HepG2 (cell line): Measurements from ENCODE around the gene LTC4S. TPM values are rescaled to one million over a fixed set of nuclear protein-coding genes. Genes with fewer than 3 reads are reported as not detected.

Source experiments
- ATAC-seq: fragments of 200-7000 bp; cut with Tn5 transposase; 3 replicates; pipeline ENCODE4 v1.9.1; 2020; ENCODE audit warnings: mild to moderate bottlenecking, moderate library complexity
- BruUV-seq: library from RNA; stranded (reverse); fragments of 400-500 nt; replicated peaks from 2 replicates; lab custom pipeline; 2021; lab: Mats Ljungman, UMichigan
- CTCF ChIA-PET: fragments of 300-600 bp; formaldehyde crosslinking; extraction: SDS; loops from one replicate; lab custom pipeline; 2021; ENCODE audit warnings: low total read pairs, inconsistent platforms, low intra/inter-chr PET ratio; lab: Yijun Ruan, JAX
- POLR2A ChIA-PET: fragments of 350-600 bp; sonication (Branson Sonifier 250); formaldehyde crosslinking; loops from one replicate; lab custom pipeline; 2020; ENCODE audit warnings: antibody characterized with exemption, inconsistent platforms; lab: Yijun Ruan, JAX
- DNase-seq: peaks from one replicate; pipeline ENCODE4 v3.0.0-alpha.2; 2015; ENCODE audit warnings: low spot score
- FAIRE-seq: peaks from 3 replicates; lab custom pipeline; 2011; peaks lifted over from hg19 to GRCh38; lab: Jason Lieb, UNC
- H2AFZ ChIP-seq: one replicate; pipeline ENCODE4 v1.6.1; 2011; ENCODE audit warnings: low read length, inconsistent platforms
- H3K27ac ChIP-seq: fragments of 300-600 bp; 3 replicates; pipeline ENCODE4 v1.8.0; 2011; ENCODE audit warnings: mixed run types, mild to moderate bottlenecking, mixed read lengths, low read length, inconsistent platforms; ENCODE audit not compliant: insufficient read depth; ENCODE audit errors: extremely low read length
- H3K27me3 ChIP-seq, 2 experiments: fragments of 200-600 bp in 1 of 2; 2 replicates in 1 of 2; 3 replicates in 1 of 2; pipeline versions ENCODE4 v1.6.0 to v1.8.0; 2011; ENCODE audit warnings: low read length in 2 of 2, mild to moderate bottlenecking in 2 of 2, moderate library complexity in 2 of 2, inconsistent platforms in 1 of 2; ENCODE audit not compliant: insufficient read depth in 2 of 2, control insufficient read depth in 1 of 2
- H3K36me3 ChIP-seq, 2 experiments: fragments of 200-600 bp in 1 of 2; replicated peaks in 1 of 2; 2 replicates in 1 of 2; 3 replicates in 1 of 2; pipeline versions ENCODE4 v1.5.1 to v1.8.0; 2011; ENCODE audit warnings: low read length in 2 of 2, inconsistent platforms in 1 of 2; ENCODE audit not compliant: insufficient read depth in 2 of 2, control insufficient read depth in 1 of 2
- H3K4me1 ChIP-seq: 2 replicates; pipeline ENCODE4 v1.5.1; 2012; ENCODE audit warnings: low read length, inconsistent platforms; ENCODE audit not compliant: insufficient read depth
- H3K4me2 ChIP-seq: 2 replicates; pipeline ENCODE4 v1.6.0; 2011; ENCODE audit warnings: low read depth, low read length, inconsistent platforms
- H3K4me3 ChIP-seq, 3 experiments: fragments of 200-600 bp in 1 of 3; sonication (generic), shearing (Covaris generic) in 1 of 3; replicated peaks in 1 of 3; 2 replicates each; pipeline ENCODE4 v1.5.1; 2011 to 2016; ENCODE audit warnings: low read length in 3 of 3, inconsistent platforms in 2 of 3, low read depth in 2 of 3, mild to moderate bottlenecking in 2 of 3, control low read depth in 1 of 3, mixed read lengths in 1 of 3; ENCODE audit not compliant: insufficient read depth in 1 of 3
- H3K79me2 ChIP-seq: one replicate; pipeline ENCODE4 v1.6.1; 2011; ENCODE audit warnings: low read length, inconsistent platforms; ENCODE audit not compliant: insufficient read depth
- H3K9ac ChIP-seq: 2 replicates; pipeline ENCODE4 v1.6.0; 2011; ENCODE audit warnings: mild to moderate bottlenecking, low read depth, low read length, inconsistent platforms; ENCODE audit not compliant: insufficient read depth
- H3K9me3 ChIP-seq: 2 replicates; pipeline ENCODE4 v1.5.1; 2012; ENCODE audit warnings: mild to moderate bottlenecking, low read length
- H4K20me1 ChIP-seq: 2 replicates; pipeline ENCODE4 v1.6.0; 2011; ENCODE audit warnings: inconsistent platforms, mild to moderate bottlenecking, low read length, moderate library complexity; ENCODE audit not compliant: insufficient read depth
- ATF6 ChIP-seq: sonication (generic); formaldehyde crosslinking; conservative IDR thresholded peaks from 2 replicates; pipeline ENCODE4 v1.4.0; 2020; ENCODE audit warnings: missing genetic modification reagents
- ELF1 ChIP-seq: sonication (generic); formaldehyde crosslinking; IDR thresholded peaks from 2 replicates; pipeline ENCODE4 v1.4.0; 2020; ENCODE audit warnings: missing genetic modification reagents
- KLF13 ChIP-seq: sonication (generic); formaldehyde crosslinking; IDR thresholded peaks from 2 replicates; pipeline ENCODE4 v1.4.0; 2020; ENCODE audit warnings: mild to moderate bottlenecking, missing genetic modification reagents
- SMAD1 ChIP-seq: sonication (generic); formaldehyde crosslinking; IDR thresholded peaks from 2 replicates; pipeline ENCODE4 v1.4.0; 2020; ENCODE audit warnings: missing genetic modification reagents, low read depth, mild to moderate bottlenecking, borderline replicate concordance
- ZMAT5 ChIP-seq: sonication (generic); formaldehyde crosslinking; IDR thresholded peaks from 2 replicates; pipeline ENCODE4 v1.5.0; 2020; ENCODE audit warnings: mild to moderate bottlenecking, low read depth, missing genetic modification reagents, borderline replicate concordance
- ZNF780A ChIP-seq: sonication (generic); formaldehyde crosslinking; IDR thresholded peaks from 2 replicates; pipeline ENCODE4 v1.8.0; 2022; ENCODE audit warnings: mild to moderate bottlenecking, missing genetic modification reagents, moderate library complexity
- WGBS: methylation state at CpG from one replicate; pipeline ENCODE4 v1.1.6; 2017; ENCODE audit warnings: low lambda C conversion rate; 5-methylcytosine and 5-hydroxymethylcytosine counted together
- in situ Hi-C: cut with HindIII; loops from 2 replicates; pipeline ENCODE4 v1.10.0; 2017; ENCODE audit warnings: low pct_unique_long_range_greater_than_20kb; ENCODE audit not compliant: extremely low pct_ligation_motif_present
- intact Hi-C: fragments of 100-400 bp; cut with micrococcal nuclease; formaldehyde crosslinking; loops from one replicate; pipeline ENCODE4 v1.10.0; 2022; ENCODE audit not compliant: unreplicated experiment
- polyA plus RNA-seq, 8 experiments: library from polyadenylated mRNA; depleted of rRNA in 3 of 8; stranded (reverse) in 7 of 8; unstranded in 1 of 8; fragments of >200 nt; fragmentation: Illumina TruSeq in 4 of 8; extraction: Trizol in 4 of 8; gene quantifications; 2 replicates each; pipeline versions ENCODE4 v1.2.1 to v1.2.3, GENCODE V29; 2011 to 2016; ENCODE audit warnings: low read depth in 4 of 8, missing spikeins in 1 of 8, mixed read lengths in 1 of 8; ENCODE audit not compliant: insufficient read depth in 1 of 8
- total RNA-seq, 5 experiments: library from RNA; depleted of rRNA; stranded (reverse); fragments of >200 nt; fragmentation: Illumina TruSeq; extraction: Trizol; gene quantifications; 2 replicates each; pipeline ENCODE4 v1.2.3, GENCODE V29; 2016; ENCODE audit warnings: low read depth in 1 of 5
- TF ChIP-seq, protein P1 (sequence below): sonication (generic); formaldehyde crosslinking; conservative IDR thresholded peaks from 2 replicates; pipeline ENCODE4 v1.5.0; 2020; ENCODE audit warnings: missing genetic modification reagents
- TF ChIP-seq, protein P2 (sequence below): sonication (generic); formaldehyde crosslinking; IDR thresholded peaks from 2 replicates; pipeline ENCODE4 v1.8.0; 2022; ENCODE audit warnings: missing genetic modification reagents, mild to moderate bottlenecking, moderate library complexity, borderline replicate concordance

Gene LTC4S
- total and polyA plus RNA-seq, 2 of the 13 experiments (the other 11 are each of a cell fraction or from before 2014, with no cell fraction given): 0.35 TPM; not detected in 1

DNA sequence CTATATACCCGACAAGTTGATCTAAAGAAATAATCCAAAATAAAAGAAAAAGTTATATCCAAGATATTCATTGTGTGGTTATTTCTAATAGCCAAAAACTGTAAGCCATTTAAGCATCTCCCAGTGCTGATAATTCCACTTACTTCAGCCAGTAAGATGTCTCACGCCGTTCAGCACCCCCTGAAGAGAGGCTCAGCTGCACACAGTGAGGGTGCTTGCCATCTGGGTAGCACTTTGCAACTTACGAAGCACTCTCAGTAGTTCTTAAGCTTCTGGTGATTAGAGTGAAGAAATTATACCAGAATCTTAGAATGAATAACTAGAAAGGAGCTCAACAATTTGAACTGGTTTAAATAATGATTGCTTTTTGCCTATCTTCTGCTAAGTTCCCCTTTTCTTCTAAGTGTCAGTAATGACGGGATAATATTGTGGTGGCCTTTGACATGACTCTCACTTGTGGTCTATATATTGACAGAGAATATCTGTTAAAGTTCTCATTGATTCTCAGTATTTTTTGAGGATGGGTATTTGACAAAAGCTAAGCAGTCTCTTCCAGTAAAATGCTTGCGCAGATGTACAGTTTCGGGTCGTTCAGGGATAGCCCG, 26.2 kb upstream of the LTC4S start:
- ChIA-PET POLR2A (interaction anchor here (1.2 kb wide), 1 partner anchor 36 kb away, joined by 4 read pairs; the partner anchor contains the start of gene MAML1), CTCF (no interaction called here)
- no peak overlapping the region for H2AFZ ChIP-seq
- FAIRE-seq: no peak
- 95% methylated on average over 9 of the region's 9 CpGs for WGBS
- peaks cover 25% of the 10 kb centered on the region for H3K79me2 ChIP-seq
- H3K36me3 ChIP-seq: peaks cover 29 to 73% of the 10 kb centered on the region in 2 experiments
- in situ Hi-C loops (loop anchor here (25.0 kb wide), 1 partner anchor 320 kb away; no protein-coding TSS in a partner anchor), intact Hi-C loops (loop anchor here (10.0 kb wide), 1 partner anchor 137 kb away; the partner anchor contains the start of gene TBC1D9B)
- H3K9ac ChIP-seq: no peak overlapping the region
- no peak overlapping the region for H3K27ac ChIP-seq
- no peaks in the 10 kb centered on the region for H3K27me3 ChIP-seq
- DNase-seq: no peak
- no TSS peak for BruUV-seq
- H3K4me1 ChIP-seq: peaks cover 13% of the 10 kb centered on the region
- TF ChIP-seq ZNF780A (CRISPR knock-in tag) (no peak), ZMAT5 (CRISPR knock-in tag) (no peak), ELF1 (CRISPR knock-in tag) (no peak), SMAD1 (CRISPR knock-in tag) (no peak), KLF13 (CRISPR knock-in tag) (no peak), ATF6 (no peak)
- TF ChIP-seq, protein P1, sequence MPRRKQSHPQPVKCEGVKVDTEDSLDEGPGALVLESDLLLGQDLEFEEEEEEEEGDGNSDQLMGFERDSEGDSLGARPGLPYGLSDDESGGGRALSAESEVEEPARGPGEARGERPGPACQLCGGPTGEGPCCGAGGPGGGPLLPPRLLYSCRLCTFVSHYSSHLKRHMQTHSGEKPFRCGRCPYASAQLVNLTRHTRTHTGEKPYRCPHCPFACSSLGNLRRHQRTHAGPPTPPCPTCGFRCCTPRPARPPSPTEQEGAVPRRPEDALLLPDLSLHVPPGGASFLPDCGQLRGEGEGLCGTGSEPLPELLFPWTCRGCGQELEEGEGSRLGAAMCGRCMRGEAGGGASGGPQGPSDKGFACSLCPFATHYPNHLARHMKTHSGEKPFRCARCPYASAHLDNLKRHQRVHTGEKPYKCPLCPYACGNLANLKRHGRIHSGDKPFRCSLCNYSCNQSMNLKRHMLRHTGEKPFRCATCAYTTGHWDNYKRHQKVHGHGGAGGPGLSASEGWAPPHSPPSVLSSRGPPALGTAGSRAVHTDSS (CRISPR knock-in tag): no peak
- TF ChIP-seq, protein P2, sequence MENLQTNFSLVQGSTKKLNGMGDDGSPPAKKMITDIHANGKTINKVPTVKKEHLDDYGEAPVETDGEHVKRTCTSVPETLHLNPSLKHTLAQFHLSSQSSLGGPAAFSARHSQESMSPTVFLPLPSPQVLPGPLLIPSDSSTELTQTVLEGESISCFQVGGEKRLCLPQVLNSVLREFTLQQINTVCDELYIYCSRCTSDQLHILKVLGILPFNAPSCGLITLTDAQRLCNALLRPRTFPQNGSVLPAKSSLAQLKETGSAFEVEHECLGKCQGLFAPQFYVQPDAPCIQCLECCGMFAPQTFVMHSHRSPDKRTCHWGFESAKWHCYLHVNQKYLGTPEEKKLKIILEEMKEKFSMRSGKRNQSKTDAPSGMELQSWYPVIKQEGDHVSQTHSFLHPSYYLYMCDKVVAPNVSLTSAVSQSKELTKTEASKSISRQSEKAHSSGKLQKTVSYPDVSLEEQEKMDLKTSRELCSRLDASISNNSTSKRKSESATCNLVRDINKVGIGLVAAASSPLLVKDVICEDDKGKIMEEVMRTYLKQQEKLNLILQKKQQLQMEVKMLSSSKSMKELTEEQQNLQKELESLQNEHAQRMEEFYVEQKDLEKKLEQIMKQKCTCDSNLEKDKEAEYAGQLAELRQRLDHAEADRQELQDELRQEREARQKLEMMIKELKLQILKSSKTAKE (CRISPR knock-in tag): no peak
- H3K4me2 ChIP-seq: no peak overlapping the region
- H4K20me1 ChIP-seq: peaks cover 15% of the 10 kb centered on the region
- H3K4me3 ChIP-seq: no peak overlapping the region
- ATAC-seq: no peak
- no peaks in the 10 kb centered on the region for H3K9me3 ChIP-seq
